CD14-positive monocyte (primary cell): ENCODE measurements around the gene KLK15. TPM values are rescaled to one million over a fixed set of nuclear protein-coding genes. Genes with fewer than 3 reads are reported as not detected.

Experiments
- DNase-seq, 3 donors: peaks; one replicate each; pipeline ENCODE4 v3.0.0-alpha.2; 2011 to 2022
- H2AFZ ChIP-seq: 2 replicates; pipeline ENCODE4 v1.6.0; 2012; ENCODE audit warnings: mild to moderate bottlenecking, low read depth, low read length, inconsistent platforms; ENCODE audit not compliant: insufficient read depth, poor library complexity, severe bottlenecking
- H3K27ac ChIP-seq, 2 donors: 1 replicate in 1 of 2; 2 replicates in 1 of 2; pipeline ENCODE4 v1.5.1; 2012 to 2013; ENCODE audit warnings: low read length in 2 of 2, control low read depth in 1 of 2, inconsistent platforms in 1 of 2, low read depth in 1 of 2, mild to moderate bottlenecking in 1 of 2
- H3K27me3 ChIP-seq, 2 donors: one replicate each; pipeline versions ENCODE4 v1.6.0 to v1.6.1; 2011 to 2013; ENCODE audit warnings: low read length in 2 of 2; ENCODE audit not compliant: control insufficient read depth in 2 of 2, insufficient read depth in 2 of 2
- H3K36me3 ChIP-seq, 2 donors: replicated peaks in 1 of 2; 1 replicate in 1 of 2; 2 replicates in 1 of 2; pipeline versions ENCODE4 v1.5.1 to v1.6.1; 2012 to 2013; ENCODE audit warnings: low read length in 2 of 2, control low read depth in 1 of 2, inconsistent platforms in 1 of 2, mild to moderate bottlenecking in 1 of 2; ENCODE audit not compliant: insufficient read depth in 2 of 2, control insufficient read depth in 1 of 2
- H3K4me1 ChIP-seq, 2 donors: 1 replicate in 1 of 2; 2 replicates in 1 of 2; pipeline versions ENCODE4 v1.5.1 to v1.6.1; 2012 to 2013; ENCODE audit warnings: low read length in 2 of 2, control low read depth in 1 of 2, inconsistent platforms in 1 of 2, mild to moderate bottlenecking in 1 of 2, moderate library complexity in 1 of 2; ENCODE audit not compliant: insufficient read depth in 2 of 2, control insufficient read depth in 1 of 2
- H3K4me2 ChIP-seq: replicated peaks from 2 replicates; pipeline ENCODE3; 2012; ENCODE audit warnings: low read length, moderate library complexity, mild to moderate bottlenecking; ENCODE audit not compliant: poor library complexity, severe bottlenecking; ENCODE audit errors: extremely low read depth
- H3K4me3 ChIP-seq, 3 experiments: fragments of 200-600 bp in 1 of 3; sonication (generic) in 1 of 3; replicated peaks in 1 of 3; 1 replicate in 2 of 3; 2 replicates in 1 of 3; pipeline ENCODE4 v1.5.1; 2011 to 2013; ENCODE audit warnings: low read length in 3 of 3, mild to moderate bottlenecking in 3 of 3, control low read depth in 2 of 3, low read depth in 2 of 3, inconsistent platforms in 1 of 3, moderate library complexity in 1 of 3
- H3K79me2 ChIP-seq: 2 replicates; pipeline ENCODE4 v1.6.0; 2012; ENCODE audit warnings: mild to moderate bottlenecking, control low read depth, inconsistent platforms, low read length, moderate library complexity; ENCODE audit not compliant: insufficient read depth
- H3K9ac ChIP-seq: 2 replicates; pipeline ENCODE4 v1.6.0; 2017; ENCODE audit warnings: low read length, mild to moderate bottlenecking; ENCODE audit not compliant: insufficient read depth, poor library complexity, severe bottlenecking
- H3K9me3 ChIP-seq, 2 donors: replicated peaks in 1 of 2; 1 replicate in 1 of 2; 2 replicates in 1 of 2; pipeline versions ENCODE4 v1.5.1 to v1.6.1; 2012 to 2013; ENCODE audit warnings: low read length in 2 of 2, control low read depth in 1 of 2; ENCODE audit not compliant: control insufficient read depth in 1 of 2, insufficient read depth in 1 of 2
- H4K20me1 ChIP-seq: 2 replicates; pipeline ENCODE4 v1.6.0; 2012; ENCODE audit warnings: mild to moderate bottlenecking, low read length, control low read depth, moderate library complexity; ENCODE audit not compliant: insufficient read depth
- H3K27ac Mint-ChIP-seq, 7 donors: one replicate each; pipeline ENCODE4 v1.8.0; 2020; ENCODE audit warnings: mild to moderate bottlenecking in 7 of 7, mixed read lengths in 7 of 7, moderate library complexity in 6 of 7, inconsistent platforms in 2 of 7
- H3K27me3 Mint-ChIP-seq, 3 donors: one replicate each; pipeline ENCODE4 v1.8.0; 2021 to 2022; ENCODE audit warnings: low read depth in 3 of 3, mild to moderate bottlenecking in 3 of 3, mixed read lengths in 3 of 3, moderate library complexity in 3 of 3, inconsistent platforms in 1 of 3
- H3K36me3 Mint-ChIP-seq, 2 donors: one replicate each; pipeline ENCODE4 v1.8.0; 2020; ENCODE audit warnings: mixed read lengths in 2 of 2, inconsistent platforms in 1 of 2, mild to moderate bottlenecking in 1 of 2
- H3K4me1 Mint-ChIP-seq: one replicate; pipeline ENCODE4 v1.8.0; 2020; ENCODE audit warnings: mild to moderate bottlenecking, mixed read lengths
- H3K4me3 Mint-ChIP-seq, 2 donors: one replicate each; pipeline ENCODE4 v1.8.0; 2020; ENCODE audit warnings: mild to moderate bottlenecking in 2 of 2, mixed read lengths in 2 of 2, moderate library complexity in 1 of 2
- H3K9me3 Mint-ChIP-seq, 7 donors: one replicate each; pipeline ENCODE4 v1.8.0; 2020 to 2022; ENCODE audit warnings: mixed read lengths in 7 of 7, mild to moderate bottlenecking in 6 of 7, moderate library complexity in 6 of 7, inconsistent platforms in 2 of 7
- CTCF ChIP-seq: fragments of 200-600 bp; IDR thresholded peaks from one replicate; pipeline ENCODE4 v1.8.0; 2022; ENCODE audit warnings: antibody characterized with exemption, mild to moderate bottlenecking
- WGBS: methylation state at CpG from one replicate; pipeline ENCODE4 v1.1.5; 2013; ENCODE audit warnings: missing lambda C conversion rate; ENCODE audit not compliant: insufficient coverage; 5-methylcytosine and 5-hydroxymethylcytosine counted together
- intact Hi-C, 2 donors: fragments of 100-400 bp; cut with micrococcal nuclease; formaldehyde crosslinking; loops; one replicate each; pipeline versions ENCODE4 v1.15.0 to v1.15.1; 2023
- polyA plus RNA-seq, 3 donors: library from polyadenylated mRNA; depleted of rRNA in 1 of 3; unstranded in 2 of 3; stranded (reverse) in 1 of 3; fragments of 300-500 nt in 2 of 3; fragments of >200 nt in 1 of 3; fragmentation: Illumina TruSeq in 2 of 3; gene quantifications; 1 replicate in 2 of 3; 2 replicates in 1 of 3; pipeline ENCODE4 v1.2.3, GENCODE V29; 2012 to 2021

Gene KLK15
- polyA plus RNA-seq, 3 donors, result not detected

GRCh38 chr19:50869479-50869878, 36.1 kb upstream of the KLK15 start:
- Mint-ChIP-seq H3K27me3 (peaks cover 13 to 16% (median 15%) of the 10 kb centered on the region in 3 donors), H3K36me3 (no peaks in the 10 kb centered on the region), H3K27ac (no peak overlapping the region), H3K4me1 (no peaks in the 10 kb centered on the region), H3K9me3 (peaks cover 0 to 2% (median 0%) of the 10 kb centered on the region in 7 donors), H3K4me3 (no peak overlapping the region)
- peaks cover 3 to 7% of the 10 kb centered on the region in 2 donors for H3K27me3 ChIP-seq
- WGBS, result 96% methylated on average over 3 of the region's 4 CpGs
- no peak for TF ChIP-seq CTCF
- intact Hi-C loops, result no loop called here
- no peaks in the 10 kb centered on the region for H3K4me1 ChIP-seq
- no peaks in the 10 kb centered on the region for H3K79me2 ChIP-seq
- no peak overlapping the region for H3K27ac ChIP-seq
- H3K36me3 ChIP-seq, result no peaks in the 10 kb centered on the region
- DNase-seq, result no peak
- no peak overlapping the region for H3K4me2 ChIP-seq
- no peak overlapping the region for H3K9ac ChIP-seq
- no peak overlapping the region for H3K4me3 ChIP-seq
- H3K9me3 ChIP-seq, result no peaks in the 10 kb centered on the region
- H4K20me1 ChIP-seq, result no peaks in the 10 kb centered on the region
- H2AFZ ChIP-seq, result no peak overlapping the region

GRCh38 chr19:50861496-50862286, 28.3 kb upstream of the KLK15 start:
- intact Hi-C loops, result no loop called here
- Histone ChIP-seq H3K4me1 (no peaks in the 10 kb centered on the region), H3K4me2 (no peak overlapping the region), H3K36me3 (no peaks in the 10 kb centered on the region), H3K4me3 (no peak overlapping the region), H3K27me3 (peaks cover 0 to 6% of the 10 kb centered on the region in 2 donors), H3K27ac (no peak overlapping the region), H3K9ac (no peak overlapping the region), H2AFZ (no peak overlapping the region), H4K20me1 (no peaks in the 10 kb centered on the region), H3K9me3 (peaks cover 5 to 8% of the 10 kb centered on the region in 2 donors), H3K79me2 (no peaks in the 10 kb centered on the region)
- DNase-seq, result no peak
- Mint-ChIP-seq H3K27ac (no peak overlapping the region), H3K4me1 (no peaks in the 10 kb centered on the region), H3K27me3 (peaks cover 29 to 32% (median 30%) of the 10 kb centered on the region in 3 donors), H3K36me3 (no peaks in the 10 kb centered on the region), H3K4me3 (no peak overlapping the region), H3K9me3 (peaks cover 0 to 18% (median 7%) of the 10 kb centered on the region in 7 donors)
- 80% methylated on average over 3 of the region's 7 CpGs for WGBS
- TF ChIP-seq CTCF, result no peak
